ENCODE measurements around the gene COPG2.
"Not testable (repeated sequence)": the region's sequence is repeated elsewhere in the genome, so short reads cannot be mapped to it uniquely, and the experiment has no call there.

The COPG2 gene

DNA sequence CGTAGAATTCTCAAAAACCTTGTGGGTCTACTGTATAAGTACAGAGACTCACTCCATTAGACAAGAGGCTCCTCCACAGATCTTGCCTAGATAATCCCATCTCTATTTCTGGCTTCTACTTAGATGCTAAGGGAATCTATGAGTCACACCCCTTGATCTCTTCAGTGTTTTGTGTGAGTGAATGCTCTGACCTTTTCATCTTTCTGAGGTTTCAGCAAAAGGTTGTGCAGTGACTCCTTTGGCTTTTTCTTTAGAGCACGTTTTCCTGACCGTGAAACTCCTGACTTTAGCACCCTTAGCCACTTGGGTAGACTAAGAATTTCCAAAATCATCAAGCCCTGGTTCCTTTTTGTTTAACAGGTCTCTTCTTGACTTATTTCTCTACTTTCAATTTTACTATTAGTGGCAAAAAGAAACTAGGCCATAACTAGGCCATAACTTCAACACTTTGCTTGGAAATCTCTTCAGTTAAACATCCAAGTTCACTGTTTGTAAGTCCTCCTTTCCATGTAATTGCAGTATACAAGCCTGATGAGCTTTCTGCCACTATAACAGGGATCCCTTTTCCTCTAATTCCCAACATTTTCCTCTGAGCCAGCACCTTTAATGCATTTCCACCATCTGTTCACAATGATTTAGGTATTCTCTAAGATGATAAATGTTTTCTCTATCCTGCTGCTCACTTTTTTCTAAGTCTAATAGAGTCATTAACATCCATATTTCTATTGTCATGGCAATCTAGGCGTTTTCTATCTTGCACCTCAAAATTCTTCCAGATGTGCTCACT is 19.4 kb downstream of the COPG2 start:
- no peak for DNase-seq

DNA sequence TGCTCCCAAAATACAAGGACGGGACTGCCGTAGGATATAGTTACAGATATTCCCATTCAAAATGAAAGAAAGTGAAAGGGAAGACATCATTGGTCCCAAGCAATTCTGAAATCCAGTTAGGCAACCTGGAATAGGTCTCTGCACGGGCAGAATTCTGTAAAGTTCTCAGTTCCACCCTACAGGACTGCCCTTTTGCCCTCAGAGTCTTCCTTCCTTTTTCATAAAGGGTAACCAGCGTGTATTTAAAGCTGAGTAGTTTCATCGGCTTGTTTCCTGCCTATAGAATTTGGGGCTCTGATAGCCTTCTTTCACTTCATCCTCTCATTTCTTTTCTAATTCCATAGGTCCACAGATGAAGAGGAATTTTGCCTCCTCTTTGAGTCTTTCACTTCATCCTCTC is 20.0 kb downstream of the COPG2 start:
- no peak for DNase-seq

DNA sequence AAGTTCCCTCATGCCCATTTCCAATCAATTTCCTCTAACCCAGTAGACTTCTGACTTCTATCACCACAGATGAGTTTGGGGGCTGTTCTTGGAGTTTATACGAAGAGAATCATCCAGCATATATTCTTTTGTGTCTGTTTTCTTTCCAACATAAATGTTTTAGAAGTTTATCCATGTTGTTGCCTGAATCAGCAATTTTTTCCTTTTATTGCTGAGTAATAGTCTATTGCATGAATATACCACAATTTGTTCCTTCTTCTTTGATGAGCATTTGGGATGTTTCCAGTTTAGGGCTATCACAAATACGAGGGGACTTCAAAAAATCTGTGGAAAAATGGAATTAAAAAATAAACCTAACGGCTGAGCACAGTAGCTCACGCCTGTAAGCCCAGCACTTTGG is 26.2 kb downstream of the COPG2 start:
- DNase-seq = no peak

DNA sequence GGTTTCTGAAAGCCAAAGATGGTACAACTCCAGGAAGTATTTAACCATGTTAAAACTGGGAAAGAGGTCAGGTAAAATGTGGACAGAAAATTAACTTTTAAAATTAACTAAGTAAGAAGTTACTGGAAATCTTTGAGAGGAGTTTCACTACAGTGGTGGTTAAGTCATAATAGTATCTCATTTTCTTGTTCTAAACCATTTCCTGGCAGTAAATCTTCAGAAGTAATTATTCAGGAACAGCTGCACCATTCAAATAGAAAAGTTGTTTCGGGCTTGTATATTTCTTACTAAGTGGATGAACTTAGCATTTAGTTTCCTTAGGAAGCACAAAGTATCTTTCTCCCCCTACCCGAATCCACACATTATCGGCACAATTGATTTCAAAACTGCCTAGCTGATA is 27.1 kb downstream of the COPG2 start:
- DNase-seq = no peak

DNA sequence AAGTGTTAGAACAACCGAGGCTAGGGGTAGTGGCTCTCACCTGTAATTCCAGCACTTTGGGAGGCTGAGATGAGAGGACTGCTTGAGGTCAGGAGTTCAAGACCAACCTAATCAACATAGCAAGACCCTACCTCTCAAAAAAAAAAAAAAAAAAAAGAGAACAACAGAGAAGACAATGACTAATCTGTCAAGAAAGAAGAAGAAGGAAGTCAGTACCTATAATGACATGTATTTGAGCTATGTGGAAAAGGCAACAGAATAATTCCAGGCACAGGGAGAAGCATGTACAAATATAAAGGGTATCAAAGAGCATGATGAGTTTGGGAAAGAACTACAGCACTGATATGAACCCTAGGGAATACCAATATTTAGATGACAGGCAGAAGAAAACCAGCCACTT is 27.5 kb downstream of the COPG2 start:
- DNase-seq = no peak

DNA sequence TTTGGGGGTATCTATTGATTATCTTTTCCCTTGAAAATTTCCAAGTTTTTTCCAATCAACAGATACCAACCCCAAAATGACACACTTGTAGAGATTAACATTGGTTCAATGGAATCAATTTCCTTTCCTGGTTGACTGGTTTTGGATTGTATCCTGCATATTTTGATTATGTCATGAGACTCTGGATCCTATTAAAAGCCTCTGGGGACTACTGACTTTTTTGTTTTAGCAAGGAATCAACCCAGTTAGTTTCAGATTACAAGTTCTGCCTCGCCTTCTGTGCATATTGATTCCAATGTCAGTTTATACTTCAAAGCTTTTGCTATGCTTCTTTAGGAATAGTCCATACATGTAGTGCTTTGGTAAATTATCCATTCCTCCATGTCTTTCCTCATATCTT is 29.2 kb downstream of the COPG2 start:
- no peak for DNase-seq

DNA sequence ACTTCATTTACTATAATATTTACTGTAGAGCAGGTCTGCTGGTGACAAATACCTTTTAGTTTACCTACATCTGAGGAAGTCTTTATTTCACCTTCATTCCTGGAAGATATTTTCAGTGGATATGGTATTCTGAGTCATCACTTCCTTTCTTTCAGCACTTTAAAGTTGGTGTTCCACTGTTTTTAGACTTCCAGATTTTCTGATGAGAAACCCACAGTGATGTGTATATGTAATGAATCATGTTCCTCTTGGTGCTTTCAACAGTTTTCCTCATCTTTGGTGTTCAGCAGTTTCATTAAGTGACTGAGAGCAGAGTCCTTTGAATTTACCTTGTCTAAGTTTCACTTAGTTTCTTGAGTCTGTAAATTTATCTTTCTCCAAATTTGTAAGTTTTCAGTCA is 36.4 kb downstream of the COPG2 start:
- peak in 1 of 3 donors; percentile 3 for DNase-seq

DNA sequence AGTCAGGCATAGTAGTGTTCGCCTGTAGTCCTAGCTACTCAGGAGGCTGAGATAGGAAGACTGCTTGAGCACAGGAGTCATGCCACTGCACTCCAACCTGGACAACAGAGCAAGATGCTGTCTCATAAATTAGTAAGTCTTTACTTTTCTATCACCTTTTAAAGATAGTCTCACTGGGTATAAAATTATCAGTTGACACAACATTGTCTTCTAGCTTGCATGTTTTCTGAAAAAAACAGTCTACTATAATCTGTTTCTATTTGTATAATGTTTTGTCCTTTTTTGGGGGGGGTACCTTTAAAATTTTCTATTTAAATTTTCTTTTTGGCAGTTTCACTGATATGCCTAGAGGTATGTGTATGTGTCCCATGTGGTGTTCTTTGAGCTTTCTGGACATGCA is 39.6 kb downstream of the COPG2 start:
- no peak for DNase-seq

DNA sequence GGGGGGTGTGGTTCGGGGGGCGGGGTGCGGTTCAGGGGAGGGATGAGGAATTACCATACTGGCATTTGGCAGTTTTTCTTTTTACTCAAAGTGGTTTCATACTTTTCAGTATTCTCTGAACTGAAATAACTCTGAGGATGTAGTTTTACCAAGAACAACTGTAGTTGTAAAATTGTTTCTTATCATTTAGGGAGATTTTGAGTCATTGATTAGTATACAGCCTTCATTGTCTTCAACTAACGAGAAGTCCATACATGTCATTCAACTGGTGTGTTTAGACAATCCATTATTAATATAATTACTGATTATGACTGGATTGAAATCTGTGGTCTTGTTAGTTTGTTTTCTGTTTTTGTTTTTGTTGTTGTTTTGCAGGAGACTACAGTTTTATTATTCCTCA is 40.8 kb downstream of the COPG2 start:
- DNase-seq = no peak

DNA sequence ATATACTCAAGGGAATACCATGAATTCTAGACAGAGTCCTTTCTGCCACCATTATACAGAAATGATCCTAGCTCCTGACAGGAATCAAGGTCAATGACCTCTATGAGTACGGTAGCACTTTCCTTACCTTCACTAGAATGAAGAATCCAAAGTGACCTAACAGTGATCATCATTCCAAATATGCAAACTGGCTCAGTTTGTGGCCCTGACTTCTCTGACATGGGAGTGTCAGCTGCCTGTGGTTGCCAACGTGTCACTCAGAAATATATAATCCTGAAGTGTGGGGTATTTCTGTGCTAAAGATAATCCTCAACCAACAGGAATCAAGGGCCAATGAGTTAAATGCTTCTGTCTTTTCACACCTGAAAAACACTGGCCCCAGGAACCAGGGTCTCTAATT is 45.7 kb downstream of the COPG2 start:
- no peak for DNase-seq

DNA sequence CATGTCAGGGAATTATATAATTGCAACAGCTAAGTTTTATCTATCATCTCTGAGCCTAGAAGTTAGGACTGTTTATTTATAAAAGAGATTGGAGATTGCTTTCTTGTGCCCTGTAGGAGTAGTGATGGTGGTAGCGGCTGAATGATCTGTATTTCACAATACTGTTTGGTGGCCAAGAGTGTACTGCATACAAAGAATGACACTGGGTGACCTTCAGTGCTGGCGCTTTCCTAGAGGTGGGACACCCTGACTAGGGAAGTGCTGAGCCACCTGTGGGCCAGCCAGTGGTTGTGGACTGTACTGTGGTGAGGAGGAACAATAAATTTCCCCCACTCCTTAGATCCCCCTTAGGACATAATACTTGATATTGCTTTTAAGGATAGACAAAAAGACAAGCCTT is 53.0 kb downstream of the COPG2 start:
- no peak for DNase-seq

DNA sequence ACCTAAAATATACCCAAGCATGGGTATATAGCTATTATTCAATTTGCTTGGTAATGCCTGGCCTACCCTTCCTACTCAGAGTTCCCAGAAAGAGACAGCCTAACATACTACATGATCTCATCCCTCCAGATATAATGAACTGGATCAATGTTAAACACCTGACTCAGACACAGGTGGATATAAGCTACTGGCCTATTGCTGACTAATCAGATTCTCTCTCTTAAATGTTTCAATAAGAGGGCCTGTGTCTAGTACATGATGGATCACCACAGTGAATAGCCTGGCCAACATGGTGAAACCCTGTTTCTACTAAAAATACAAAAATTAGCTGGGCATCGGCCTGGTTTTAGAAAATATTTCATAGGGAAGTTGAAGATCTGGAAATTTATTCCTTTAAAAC is 54.1 kb downstream of the COPG2 start:
- DNase-seq = no peak

DNA sequence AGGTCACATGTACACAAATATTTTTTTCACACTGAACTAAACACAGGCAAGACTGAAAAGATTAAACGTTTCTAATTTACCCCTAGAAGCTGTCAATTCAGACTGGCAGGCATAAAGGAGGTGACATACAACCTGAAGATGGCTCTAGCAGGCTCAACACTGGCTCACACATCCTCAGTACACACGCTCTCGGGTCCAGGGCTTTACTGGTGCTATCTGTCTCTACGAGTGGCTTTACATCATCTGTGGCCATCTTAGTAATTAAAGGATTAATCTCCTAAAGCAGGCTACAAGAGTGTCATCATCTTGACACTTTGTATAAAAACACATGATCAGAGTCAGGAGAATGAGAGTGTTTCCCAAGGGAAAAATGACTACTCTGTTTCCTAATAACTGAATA is 57.3 kb downstream of the COPG2 start:
- DNase-seq = no peak

DNA sequence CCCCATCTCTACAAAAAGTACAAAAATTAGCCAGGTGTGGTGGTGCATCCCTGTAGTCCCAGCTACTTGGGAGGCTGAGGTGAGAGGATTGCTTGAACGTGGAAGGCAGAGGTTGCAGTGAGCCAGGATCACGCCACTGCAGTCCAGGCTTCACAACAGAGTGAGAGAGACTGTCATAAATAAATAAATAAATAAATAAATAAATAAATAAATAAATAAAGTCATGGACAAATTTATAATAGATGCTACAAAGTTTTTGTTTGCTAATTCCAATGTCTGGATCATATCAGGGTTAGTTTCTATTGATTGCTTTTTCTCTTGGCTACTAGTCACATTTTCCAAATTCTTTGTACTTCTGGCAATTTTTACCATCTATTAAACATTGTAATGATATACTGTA is 61.5 kb downstream of the COPG2 start:
- DNase-seq = not testable (repeated sequence)

DNA sequence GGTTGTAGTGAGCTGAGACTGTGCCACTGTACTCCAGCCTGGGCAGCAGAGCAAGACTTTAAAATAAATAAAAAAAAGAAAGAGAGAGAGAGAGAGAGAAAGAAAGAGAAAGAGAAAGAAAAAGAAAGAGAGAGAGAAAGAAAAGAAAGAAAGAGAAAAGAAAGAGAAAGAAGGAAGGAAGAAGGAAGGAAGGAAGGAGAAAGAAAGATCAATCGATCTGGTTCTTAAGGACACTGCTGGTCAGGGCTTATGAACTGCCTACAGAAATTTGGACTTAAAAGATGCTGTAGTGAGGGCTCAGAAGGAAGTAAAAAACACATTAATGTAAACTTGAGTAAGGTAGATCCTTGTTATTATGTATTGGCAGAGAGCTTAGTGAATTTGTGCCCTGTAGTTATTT is 62.4 kb downstream of the COPG2 start:
- DNase-seq = no peak

DNA sequence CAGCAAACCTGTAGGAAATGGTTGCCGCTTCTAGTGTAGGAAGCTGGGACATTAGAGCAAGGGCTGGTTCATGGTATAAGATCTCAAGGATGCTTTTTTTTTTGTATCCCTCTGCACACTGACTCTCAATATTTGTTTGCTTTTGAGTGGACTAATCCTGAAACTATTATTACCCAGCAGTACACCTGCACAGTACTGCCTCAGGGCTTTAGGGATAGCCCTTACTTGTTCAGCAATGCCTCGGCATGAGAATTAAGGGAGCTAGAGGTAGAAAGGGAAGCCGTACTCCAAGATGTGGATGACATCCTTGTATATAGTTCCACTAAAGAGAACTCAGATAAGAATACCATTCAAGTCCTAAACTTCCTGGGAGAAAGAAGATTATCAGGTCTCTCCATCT is 70.5 kb downstream of the COPG2 start:
- DNase-seq = no peak

DNA sequence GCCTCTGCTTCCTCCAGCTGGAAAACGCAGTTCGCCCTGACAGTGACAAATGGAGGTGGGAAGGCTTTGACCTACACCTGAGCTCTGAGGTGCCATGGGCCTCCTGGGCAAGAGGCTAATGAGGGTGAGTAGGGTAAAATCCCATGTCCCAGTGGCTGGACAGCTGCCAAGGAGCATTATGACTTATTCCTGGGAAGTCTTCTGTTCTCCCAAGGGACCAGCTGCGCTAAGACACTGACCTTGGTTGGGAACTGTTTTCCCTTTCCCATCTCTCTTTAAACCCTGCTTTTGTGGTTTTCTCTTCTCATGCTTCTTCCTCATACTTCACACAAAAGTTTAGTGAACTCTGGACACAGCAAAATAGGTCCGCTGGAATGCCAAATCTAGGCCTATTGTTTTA is 72.6 kb downstream of the COPG2 start:
- DNase-seq = no peak

DNA sequence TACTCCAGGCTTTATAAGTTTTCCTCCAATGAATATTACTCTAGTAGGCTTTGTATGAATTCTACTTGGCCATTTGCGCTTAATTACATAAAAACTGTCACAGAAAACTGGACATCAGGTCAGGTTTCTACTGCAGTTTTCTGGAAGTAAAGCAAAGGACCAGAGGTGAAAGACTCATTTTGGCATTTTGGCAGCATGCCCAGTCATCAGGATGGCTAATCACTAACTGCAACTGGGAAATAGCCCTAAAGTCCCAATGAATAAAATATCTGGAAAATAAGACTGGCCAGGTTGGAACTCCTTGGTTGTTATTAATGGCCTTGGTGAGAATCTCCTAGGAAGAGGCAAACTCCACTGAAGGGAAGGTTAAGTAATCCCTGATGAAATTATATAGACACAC is 75.5 kb downstream of the COPG2 start:
- no peak for DNase-seq

DNA sequence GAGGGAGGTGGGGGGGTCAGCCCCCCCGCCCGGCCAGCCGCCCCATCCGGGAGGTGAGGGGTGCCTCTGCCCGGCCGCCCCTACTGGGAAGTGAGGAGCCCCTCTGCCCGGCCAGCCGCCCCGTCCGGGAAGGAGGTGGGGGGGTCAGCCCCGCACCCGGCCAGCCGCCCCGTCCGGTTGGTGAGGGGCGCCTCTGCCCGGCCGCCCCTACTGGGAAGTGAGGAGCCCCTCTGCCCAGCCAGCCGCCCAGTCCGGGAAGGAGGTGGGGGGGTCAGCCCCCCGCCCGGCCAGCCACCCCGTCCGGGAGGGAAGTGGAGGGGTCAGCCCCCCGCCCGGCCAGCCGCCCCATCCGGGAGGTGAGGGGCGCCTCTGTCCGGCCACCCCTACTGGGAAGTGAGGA is 77.1 kb downstream of the COPG2 start:
- DNase-seq = not testable (repeated sequence)

DNA sequence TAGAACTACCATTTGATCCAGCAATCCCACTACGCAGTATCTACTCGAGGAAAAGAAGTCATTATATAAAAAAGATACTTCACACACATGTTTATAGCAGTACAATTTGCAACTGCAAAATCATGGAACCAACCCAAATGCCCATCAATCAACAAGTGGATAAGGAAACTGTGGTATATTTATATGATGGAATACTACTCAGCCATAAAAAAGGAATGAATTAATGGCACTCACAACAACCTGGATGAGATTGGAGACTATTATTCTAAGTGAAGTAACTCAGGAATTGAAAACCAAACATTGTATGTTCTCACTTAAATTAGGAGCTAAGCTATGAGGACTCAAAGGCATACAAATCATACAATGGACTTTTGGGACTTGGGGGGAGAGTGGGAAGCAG is 82.6 kb downstream of the COPG2 start:
- not testable (repeated sequence) for DNase-seq

DNA sequence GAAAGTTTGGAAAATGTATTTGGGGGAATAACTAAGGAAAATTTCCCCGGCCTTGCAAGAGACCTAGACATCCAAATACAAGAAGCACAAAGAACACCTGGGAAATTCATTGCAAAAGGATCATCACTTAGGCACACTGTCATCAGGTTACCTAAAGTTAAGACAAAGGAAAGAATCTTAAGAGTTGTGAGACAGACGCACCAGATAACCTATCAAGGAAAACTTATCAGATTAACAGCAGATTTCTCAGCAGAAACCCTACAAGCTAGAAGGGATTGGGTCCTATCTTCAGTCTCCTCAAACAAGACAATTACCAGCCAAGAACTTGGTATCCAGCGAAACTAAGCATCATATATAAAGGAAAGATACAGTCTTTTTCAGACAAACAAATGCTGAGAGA is 93.4 kb downstream of the COPG2 start:
- not testable (repeated sequence) for DNase-seq

DNA sequence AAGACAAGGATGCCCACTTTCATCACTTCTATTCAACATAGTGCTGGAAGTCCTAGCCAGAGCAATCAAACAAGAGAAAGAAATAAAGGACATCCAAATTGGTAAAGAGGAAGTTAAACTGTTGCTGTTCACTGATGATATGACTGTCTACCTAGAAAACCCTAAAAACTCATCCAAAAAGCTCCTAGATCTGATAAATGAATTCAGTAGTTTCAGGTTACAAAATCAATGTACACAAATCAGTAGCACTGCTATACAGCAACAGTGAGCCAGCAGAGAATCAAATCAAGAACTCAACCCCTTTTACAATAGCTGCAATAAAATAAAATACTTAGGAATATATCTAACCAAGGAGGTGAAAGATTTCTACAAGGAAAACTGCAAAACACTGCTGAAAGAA is 98.4 kb downstream of the COPG2 start:
- not testable (repeated sequence) for DNase-seq

DNA sequence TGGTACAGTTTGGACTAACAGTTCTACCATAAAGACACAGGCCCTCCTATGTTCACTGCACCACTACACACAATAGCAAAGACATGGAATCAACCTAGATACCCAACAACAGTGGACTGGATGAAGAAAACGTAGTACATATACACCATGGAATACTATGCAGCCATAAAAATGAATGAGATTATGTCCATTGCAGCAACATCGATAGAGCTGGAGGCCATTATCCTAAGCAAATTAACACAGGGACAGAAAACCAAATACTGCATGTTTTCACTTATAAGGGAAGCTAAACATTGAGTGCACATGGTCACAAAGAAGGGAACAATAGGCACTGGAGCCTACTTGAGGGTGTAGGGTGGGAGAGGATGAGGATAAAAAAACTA is 101.7 kb downstream of the COPG2 start:
- DNase-seq = no peak

DNA sequence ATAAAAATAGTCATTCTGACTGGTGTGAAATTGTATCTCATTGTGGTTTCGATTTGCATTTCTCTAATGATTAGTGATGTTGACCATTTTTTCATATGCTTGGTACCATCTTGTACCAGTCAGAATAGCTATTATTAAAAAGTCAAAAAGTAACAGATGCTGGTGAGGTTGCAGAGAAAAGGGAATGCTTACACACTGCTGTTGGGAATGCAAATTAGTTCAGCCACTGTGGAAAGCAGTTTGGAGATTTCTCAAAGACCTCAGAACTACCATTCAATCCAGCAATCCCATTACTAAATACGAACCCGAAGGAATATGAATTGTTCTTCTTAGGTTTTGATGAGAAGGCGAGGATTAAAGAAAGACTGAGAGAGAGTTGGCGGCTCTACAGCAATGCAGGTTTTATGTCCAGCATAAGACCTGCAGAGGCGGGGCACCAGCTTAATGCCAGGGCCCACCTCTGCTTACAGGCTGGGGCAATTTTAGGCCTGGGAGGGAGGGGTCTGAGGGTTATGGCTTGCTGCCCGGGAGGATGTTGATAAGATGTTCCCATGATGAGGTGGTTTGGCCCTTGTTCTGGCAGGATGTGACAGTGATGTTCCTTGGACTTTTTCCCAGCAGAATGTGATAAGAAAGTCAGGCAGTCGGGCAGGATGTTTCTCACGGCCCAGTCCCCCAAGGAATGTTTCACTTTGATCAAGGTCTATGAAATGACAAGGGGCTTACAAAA is 102.2 kb downstream of the COPG2 start:
- DNase-seq = no peak

DNA sequence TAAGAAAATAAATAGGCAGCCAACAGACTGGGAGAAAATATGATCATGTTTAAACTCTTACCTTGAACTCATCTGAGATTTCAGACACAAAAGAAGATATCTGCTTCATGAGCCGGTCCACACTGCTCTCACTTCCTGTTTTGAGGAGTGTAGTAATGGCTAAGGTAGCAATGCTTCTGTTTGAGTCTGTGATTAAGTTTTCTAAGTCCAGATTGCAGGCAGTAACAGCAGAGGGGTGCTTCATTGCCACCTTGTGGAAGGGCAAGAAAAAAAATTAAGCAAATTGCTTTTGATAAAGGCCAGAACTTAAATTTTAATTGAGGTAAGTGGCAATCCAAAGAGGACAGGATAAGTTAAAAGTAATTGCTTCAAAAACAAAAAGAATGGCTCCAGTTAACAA is 107.6 kb downstream of the COPG2 start:
- peak; percentile 26 to 44 (median 29) for DNase-seq

Data from suppressor macrophage treated with lipopolysaccharide for 1 hour (primary cell).